ENCODE data around the gene PSMC4.

GRCh38 chr19:39987167-39987566 lies 16.2 kb downstream of the PSMC4 start:
- TF ChIP-seq, protein P1, sequence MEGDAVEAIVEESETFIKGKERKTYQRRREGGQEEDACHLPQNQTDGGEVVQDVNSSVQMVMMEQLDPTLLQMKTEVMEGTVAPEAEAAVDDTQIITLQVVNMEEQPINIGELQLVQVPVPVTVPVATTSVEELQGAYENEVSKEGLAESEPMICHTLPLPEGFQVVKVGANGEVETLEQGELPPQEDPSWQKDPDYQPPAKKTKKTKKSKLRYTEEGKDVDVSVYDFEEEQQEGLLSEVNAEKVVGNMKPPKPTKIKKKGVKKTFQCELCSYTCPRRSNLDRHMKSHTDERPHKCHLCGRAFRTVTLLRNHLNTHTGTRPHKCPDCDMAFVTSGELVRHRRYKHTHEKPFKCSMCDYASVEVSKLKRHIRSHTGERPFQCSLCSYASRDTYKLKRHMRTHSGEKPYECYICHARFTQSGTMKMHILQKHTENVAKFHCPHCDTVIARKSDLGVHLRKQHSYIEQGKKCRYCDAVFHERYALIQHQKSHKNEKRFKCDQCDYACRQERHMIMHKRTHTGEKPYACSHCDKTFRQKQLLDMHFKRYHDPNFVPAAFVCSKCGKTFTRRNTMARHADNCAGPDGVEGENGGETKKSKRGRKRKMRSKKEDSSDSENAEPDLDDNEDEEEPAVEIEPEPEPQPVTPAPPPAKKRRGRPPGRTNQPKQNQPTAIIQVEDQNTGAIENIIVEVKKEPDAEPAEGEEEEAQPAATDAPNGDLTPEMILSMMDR (IDR thresholded peaks at IDR 0.05): no peak
- TF ChIP-seq ZFX (IDR thresholded peaks at IDR 0.05; ENCODE audit: borderline replicate concordance): no peak
